ENCODE results near the gene BCAS3.

- TF ChIP-seq ARNTL (CRISPR knock-in tag; IDR thresholded peaks at IDR 0.05; ENCODE audit: borderline replicate concordance, low read depth): no peak
- TF ChIP-seq RARB (CRISPR knock-in tag; IDR thresholded peaks at IDR 0.05): no peak
- no peak for TF ChIP-seq CSRNP3 (CRISPR knock-in tag; IDR thresholded peaks at IDR 0.05)
- no peak for TF ChIP-seq CREB5 (CRISPR knock-in tag; IDR thresholded peaks at IDR 0.05; ENCODE audit: low read depth)
- TF ChIP-seq ZNF565 (CRISPR knock-in tag; conservative IDR thresholded peaks at IDR 0.05; ENCODE audit: low read depth): no peak
- TF ChIP-seq PATZ1 (CRISPR knock-in tag; IDR thresholded peaks at IDR 0.05; ENCODE audit: borderline replicate concordance): peak; percentile 88
- TF ChIP-seq BACH2 (CRISPR knock-in tag; IDR thresholded peaks at IDR 0.05; ENCODE audit: borderline replicate concordance): no peak
- no peak; the same call in 1 of the 2 replicates for TF ChIP-seq ZFP3 (CRISPR knock-in tag; IDR thresholded peaks at IDR 0.05)
- no peak for TF ChIP-seq SNAI2 (CRISPR knock-in tag; IDR thresholded peaks at IDR 0.05)
- no peak for TF ChIP-seq GLIS3 (CRISPR knock-in tag; IDR thresholded peaks at IDR 0.05)
- TF ChIP-seq ESRRG (CRISPR knock-in tag; IDR thresholded peaks at IDR 0.05): no peak; the same call in 1 of the 2 replicates
- TF ChIP-seq PPARA (CRISPR knock-in tag; IDR thresholded peaks at IDR 0.05; ENCODE audit: borderline replicate concordance): no peak
Measured at GRCh38 chr17:61399131-61400065, 721.7 kb downstream of the BCAS3 start, which contains the start of gene TBX2.
